Ectodermal cell (in vitro differentiated cells): Measurements from ENCODE around the gene TBX18.
A peak's percentile ranks its signal among the peaks of the same experiment; 100 is the strongest.

Experiments used
- H3K27ac ChIP-seq: 2 replicates; pipeline ENCODE4 v1.7.0; 2013; ENCODE audit warnings: mild to moderate bottlenecking, low read depth, low read length; ENCODE audit not compliant: insufficient read depth, poor library complexity, severe bottlenecking
- H3K27me3 ChIP-seq: 2 replicates; pipeline ENCODE4 v1.7.0; 2013; ENCODE audit warnings: mild to moderate bottlenecking, low read length; ENCODE audit not compliant: insufficient read depth, control insufficient read depth, poor library complexity, severe bottlenecking
- H3K36me3 ChIP-seq: one replicate; pipeline ENCODE4 v1.7.0; 2013; ENCODE audit warnings: low read length; ENCODE audit not compliant: control insufficient read depth, insufficient read depth
- H3K4me1 ChIP-seq: one replicate; pipeline ENCODE4 v1.7.0; 2013; ENCODE audit warnings: low read length; ENCODE audit not compliant: control insufficient read depth, insufficient read depth
- H3K4me3 ChIP-seq: 2 replicates; pipeline ENCODE4 v1.7.0; 2013; ENCODE audit warnings: low read depth, low read length, control low read depth; ENCODE audit not compliant: insufficient read depth
- H3K9me3 ChIP-seq: 2 replicates; pipeline ENCODE4 v1.7.0; 2013; ENCODE audit warnings: mild to moderate bottlenecking, low read length, moderate library complexity; ENCODE audit not compliant: control insufficient read depth
- WGBS, 2 experiments: methylation state at CpG; one replicate each; pipeline ENCODE4 v1.1.7; 2013; ENCODE audit warnings: missing lambda C conversion rate in 2 of 2; 5-methylcytosine and 5-hydroxymethylcytosine counted together

TBX18 gene

GRCh38 chr6:84766799-84767525 lies 2.6 kb upstream of the TBX18 start:
- 2% methylated on average over 38 of the region's 38 CpGs for WGBS, 2 experiments
- H3K36me3 ChIP-seq: no peaks in the 10 kb centered on the region
- H3K27me3 ChIP-seq: peaks cover 99% of the 10 kb centered on the region
- H3K9me3 ChIP-seq: no peaks in the 10 kb centered on the region
- no peak overlapping the region for H3K27ac ChIP-seq
- H3K4me3 ChIP-seq: no peak overlapping the region
- H3K4me1 ChIP-seq: peaks cover 7% of the 10 kb centered on the region

GRCh38 chr6:84766118-84766798 lies 1.9 kb upstream of the TBX18 start:
- Histone ChIP-seq H3K27ac (no peak overlapping the region), H3K9me3 (no peaks in the 10 kb centered on the region), H3K36me3 (no peaks in the 10 kb centered on the region), H3K4me1 (peaks cover 7% of the 10 kb centered on the region), H3K4me3 (no peak overlapping the region), H3K27me3 (peaks cover 99% of the 10 kb centered on the region)
- WGBS, 2 experiments: 1% methylated on average over 32 of the region's 32 CpGs

GRCh38 chr6:84763886-84764331 lies 489 bp downstream of the TBX18 start:
- Histone ChIP-seq H3K9me3 (no peaks in the 10 kb centered on the region), H3K4me3 (peak overlapping the region; percentile 50), H3K27ac (no peak overlapping the region), H3K36me3 (no peaks in the 10 kb centered on the region), H3K4me1 (peaks cover 7% of the 10 kb centered on the region), H3K27me3 (peaks cover 98% of the 10 kb centered on the region)
- WGBS, 2 experiments: 0% methylated on average over 52 to 53 of the region's 57 CpGs

- Histone ChIP-seq H3K4me1 (peaks cover 7% of the 10 kb centered on the region), H3K4me3 (peak overlapping the region; percentile 50), H3K9me3 (no peaks in the 10 kb centered on the region), H3K36me3 (no peaks in the 10 kb centered on the region), H3K27me3 (peaks cover 97% of the 10 kb centered on the region), H3K27ac (no peak overlapping the region)
- WGBS, 2 experiments: 1 to 2% methylated on average over 74 of the region's 74 CpGs
Observed at GRCh38 chr6:84763003-84763885, 1.2 kb downstream of the TBX18 start.

- no peak overlapping the region for H3K4me3 ChIP-seq
- peaks cover 88% of the 10 kb centered on the region for H3K27me3 ChIP-seq
- no peaks in the 10 kb centered on the region for H3K9me3 ChIP-seq
- H3K36me3 ChIP-seq: no peaks in the 10 kb centered on the region
- H3K4me1 ChIP-seq: peaks cover 7% of the 10 kb centered on the region
- 8 to 10% methylated on average over 40 of the region's 40 CpGs for whole genome bisulfite sequencing, 2 experiments
- no peak overlapping the region for H3K27ac ChIP-seq
Observed at GRCh38 chr6:84762220-84763002, 2.0 kb downstream of the TBX18 start.

- H3K27ac ChIP-seq: no peak overlapping the region
Observed at GRCh38 chr6:84758486-84758885, 5.9 kb downstream of the TBX18 start.

GRCh38 chr6:84756877-84757276 lies 7.5 kb downstream of the TBX18 start:
- Histone ChIP-seq H3K4me3 (no peak overlapping the region), H3K4me1 (no peaks in the 10 kb centered on the region), H3K9me3 (no peaks in the 10 kb centered on the region), H3K27me3 (peaks cover 34% of the 10 kb centered on the region), H3K36me3 (no peaks in the 10 kb centered on the region), H3K27ac (no peak overlapping the region)
- 85 to 91% methylated on average over 6 of the region's 6 CpGs for WGBS, 2 experiments

More at GRCh38 chr6:84758486-84758885, 5.9 kb downstream of the TBX18 start:
- Histone ChIP-seq H3K36me3 (no peaks in the 10 kb centered on the region), H3K9me3 (no peaks in the 10 kb centered on the region), H3K4me1 (no peaks in the 10 kb centered on the region), H3K27me3 (peaks cover 50% of the 10 kb centered on the region), H3K4me3 (no peak overlapping the region)

GRCh38 chr6:84756466-84756865 lies 7.9 kb downstream of the TBX18 start:
- peaks cover 30% of the 10 kb centered on the region for H3K27me3 ChIP-seq
- no peak overlapping the region for H3K27ac ChIP-seq
- no peaks in the 10 kb centered on the region for H3K9me3 ChIP-seq
- WGBS, 2 experiments: 89 to 91% methylated on average over 7 of the region's 7 CpGs
- H3K36me3 ChIP-seq: no peaks in the 10 kb centered on the region
- H3K4me1 ChIP-seq: no peaks in the 10 kb centered on the region
- no peak overlapping the region for H3K4me3 ChIP-seq

- Histone ChIP-seq H3K4me3 (no peak overlapping the region), H3K4me1 (no peaks in the 10 kb centered on the region), H3K27ac (no peak overlapping the region), H3K36me3 (no peaks in the 10 kb centered on the region), H3K27me3 (no peaks in the 10 kb centered on the region), H3K9me3 (no peaks in the 10 kb centered on the region)
- 82 to 95% methylated on average over 1 of the region's 1 CpG for WGBS, 2 experiments
Observed at GRCh38 chr6:84753173-84753572, 11.2 kb downstream of the TBX18 start.
